ENCODE measurements around the gene VCAM1. TPM values are rescaled to one million over a fixed set of nuclear protein-coding genes. Genes with fewer than 3 reads are reported as not detected.

Gene VCAM1
- total and polyA plus RNA-seq, 2 donors (not counting 3 experiments of a cell fraction or from before 2014, with no cell fraction given): 1.8 to 2.3 TPM

DNA sequence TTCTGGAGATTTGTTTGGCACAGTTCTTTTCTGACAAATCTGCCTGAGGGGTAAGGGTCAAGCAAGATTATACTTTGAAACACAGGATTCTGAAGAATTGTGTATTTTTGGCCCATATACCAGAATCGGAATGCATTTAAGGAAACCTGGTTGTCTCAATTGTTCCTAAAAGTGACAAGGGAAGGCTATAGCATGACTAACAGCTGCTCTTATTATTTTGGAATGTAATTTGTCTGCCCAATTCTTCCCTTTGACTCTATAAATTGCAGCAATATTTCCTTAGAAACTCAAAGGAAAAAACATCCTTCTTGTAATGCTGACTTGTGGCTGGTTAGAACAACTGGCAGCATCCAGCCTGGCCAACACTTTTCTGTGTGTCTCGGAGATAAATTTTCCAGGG, 15.8 kb upstream of the VCAM1 start:
- DNase-seq (ENCODE audit: low read depth, low spot score) (peak; percentile 79), FAIRE-seq (peak; percentile 59)
- no peak overlapping the region for H3K4me3 ChIP-seq (replicated peaks in 1 of 3; ENCODE audit: insufficient read depth in 1 of 3, low read depth in 1 of 3, low read length in 3 of 3)
- peak overlapping the region; percentile 12 for H3K4me2 ChIP-seq (ENCODE audit: insufficient read depth, low read length)
- BruUV-seq (replicated peaks): no TSS peak
- H3K27me3 ChIP-seq (ENCODE audit: control insufficient read depth in 2 of 2, insufficient read depth in 2 of 2, low read length in 2 of 2): no peaks in the 10 kb centered on the region
- H4K20me1 ChIP-seq (replicated peaks; ENCODE audit: control insufficient read depth, extremely low read depth, insufficient read depth, low read length): no peaks in the 10 kb centered on the region
- H3K4me1 ChIP-seq (ENCODE audit: control insufficient read depth, extremely low read depth, insufficient read depth, low read length): peaks cover 32% of the 10 kb centered on the region
- H2AFZ ChIP-seq (ENCODE audit: low read depth, low read length): peak overlapping the region; percentile 14
- intact Hi-C loops (cut with micrococcal nuclease): loop anchor here (2.0 to 10.0 kb wide), 2 partner anchors 61 to 161 kb away; no protein-coding TSS in a partner anchor
- POLR2A ChIA-PET: no interaction called here
- H3K36me3 ChIP-seq (ENCODE audit: control insufficient read depth in 2 of 2, extremely low read depth in 1 of 2, insufficient read depth in 2 of 2, low read length in 2 of 2): no peaks in the 10 kb centered on the region
- TF ChIP-seq MYC (IDR thresholded peaks at IDR 0.05; ENCODE audit: low read depth, low read length) (no peak), GATA2 (IDR thresholded peaks at IDR 0.05; ENCODE audit: insufficient read depth, insufficient read length, low read depth, low read length) (no peak)
- H3K9me3 ChIP-seq (replicated peaks; ENCODE audit: control insufficient read depth, insufficient read depth, low read length): no peaks in the 10 kb centered on the region
- CTCF ChIA-PET: interaction anchor here (0.9 kb wide), 1 partner anchor 16 kb away, joined by 3 read pairs; the partner anchor contains the start of gene VCAM1
- dilution Hi-C loops (cut with MboI; ENCODE audit: extremely low pct_ligation_motif_present, low sequenced_read_pairs): no loop called here
- H3K79me2 ChIP-seq (ENCODE audit: control insufficient read depth, insufficient read depth, low read length): no peaks in the 10 kb centered on the region
- no peak overlapping the region for H3K27ac ChIP-seq (ENCODE audit: insufficient read depth, low read depth, low read length)
- no peaks in the 10 kb centered on the region for H3K9me1 ChIP-seq (replicated peaks; ENCODE audit: control insufficient read depth, extremely low read depth, insufficient read depth, low read length)
- H3K9ac ChIP-seq (replicated peaks; ENCODE audit: extremely low read depth, insufficient read depth, low read length): no peak overlapping the region

- FAIRE-seq: peak; percentile 37
- Histone ChIP-seq H3K9me3 (replicated peaks; ENCODE audit: control insufficient read depth, insufficient read depth, low read length) (no peaks in the 10 kb centered on the region), H4K20me1 (replicated peaks; ENCODE audit: control insufficient read depth, extremely low read depth, insufficient read depth, low read length) (no peaks in the 10 kb centered on the region), H3K27me3 (ENCODE audit: control insufficient read depth in 2 of 2, insufficient read depth in 2 of 2, low read length in 2 of 2) (no peaks in the 10 kb centered on the region), H2AFZ (ENCODE audit: low read depth, low read length) (no peak overlapping the region), H3K9me1 (replicated peaks; ENCODE audit: control insufficient read depth, extremely low read depth, insufficient read depth, low read length) (no peaks in the 10 kb centered on the region), H3K4me3 (replicated peaks in 1 of 3; ENCODE audit: insufficient read depth in 1 of 3, low read depth in 1 of 3, low read length in 3 of 3) (no peak overlapping the region), H3K4me1 (ENCODE audit: control insufficient read depth, extremely low read depth, insufficient read depth, low read length) (peaks cover 38% of the 10 kb centered on the region), H3K36me3 (ENCODE audit: control insufficient read depth in 2 of 2, extremely low read depth in 1 of 2, insufficient read depth in 2 of 2, low read length in 2 of 2) (no peaks in the 10 kb centered on the region), H3K27ac (ENCODE audit: insufficient read depth, low read depth, low read length) (no peak overlapping the region), H3K9ac (replicated peaks; ENCODE audit: extremely low read depth, insufficient read depth, low read length) (no peak overlapping the region), H3K4me2 (ENCODE audit: insufficient read depth, low read length) (no peak overlapping the region), H3K79me2 (ENCODE audit: control insufficient read depth, insufficient read depth, low read length) (no peaks in the 10 kb centered on the region)
- ChIA-PET CTCF (no interaction called here), POLR2A (no interaction called here)
- TF ChIP-seq MYC (IDR thresholded peaks at IDR 0.05; ENCODE audit: low read depth, low read length) (no peak), POLR2A (IDR thresholded peaks at IDR 0.05; ENCODE audit: low read depth, low read length) (no peak), FOS (IDR thresholded peaks at IDR 0.05; ENCODE audit: borderline replicate concordance, insufficient read depth, low read length) (no peak), CTCF (IDR thresholded peaks at IDR 0.05; ENCODE audit: extremely low read depth in 1 of 2, insufficient read depth in 1 of 2, low read depth in 1 of 2, low read length in 2 of 2) (no peak), MAX (IDR thresholded peaks at IDR 0.05; ENCODE audit: insufficient read depth, insufficient read length) (no peak), GATA2 (IDR thresholded peaks at IDR 0.05; ENCODE audit: insufficient read depth, insufficient read length, low read depth, low read length) (no peak), EZH2 (IDR thresholded peaks at IDR 0.05; ENCODE audit: borderline replicate concordance, low read depth, low read length, severe bottlenecking) (no peak), POLR2AphosphoS5 (IDR thresholded peaks at IDR 0.05; ENCODE audit: insufficient read depth, low read depth, low read length) (no peak), JUN (IDR thresholded peaks at IDR 0.05; ENCODE audit: borderline replicate concordance, insufficient read depth, insufficient read length, low read depth) (no peak)
- no peak for DNase-seq (ENCODE audit: low read depth, low spot score)
- intact Hi-C loops (cut with micrococcal nuclease) (loop anchor here (2.0 to 10.0 kb wide), 2 partner anchors 62 to 160 kb away; no protein-coding TSS in a partner anchor), dilution Hi-C loops (cut with MboI; ENCODE audit: extremely low pct_ligation_motif_present, low sequenced_read_pairs) (no loop called here)
- BruUV-seq (replicated peaks): no TSS peak
Measured at GRCh38 chr1:100704473-100704872, 15.1 kb upstream of the VCAM1 start.
